ENCODE results near the gene MLX. TPM values are rescaled to one million over a fixed set of nuclear protein-coding genes. Genes with fewer than 3 reads are reported as not detected.
A peak's percentile ranks its signal among the peaks of the same experiment; 100 is the strongest.

MLX gene
- total RNA-seq, 1 donor from 2014 or later = 62.5 TPM

- Mint-ChIP-seq H3K27ac (ENCODE audit: unreplicated experiment) (peak overlapping the region; percentile 92), H3K27me3 (ENCODE audit: unreplicated experiment) (peaks cover 9% of the 10 kb centered on the region), H3K4me3 (ENCODE audit: unreplicated experiment) (peak overlapping the region; percentile 95), H3K9me3 (ENCODE audit: unreplicated experiment) (peaks cover 6% of the 10 kb centered on the region), H3K36me3 (ENCODE audit: unreplicated experiment) (no peaks in the 10 kb centered on the region), H3K4me1 (ENCODE audit: low read depth, unreplicated experiment) (peaks cover 10% of the 10 kb centered on the region)
- DNase-seq = peak; percentile 35
- no peak for TF ChIP-seq CTCF (IDR thresholded peaks at IDR 0.05; ENCODE audit: partially characterized antibody, unreplicated experiment)
Observed at GRCh38 chr17:42562388-42563142, 4.3 kb upstream of the MLX start.

- Mint-ChIP-seq H3K27me3 (ENCODE audit: unreplicated experiment) (peaks cover 12% of the 10 kb centered on the region), H3K36me3 (ENCODE audit: unreplicated experiment) (no peaks in the 10 kb centered on the region), H3K27ac (ENCODE audit: unreplicated experiment) (peak overlapping the region; percentile 8), H3K4me3 (ENCODE audit: unreplicated experiment) (peak overlapping the region; percentile 95), H3K9me3 (ENCODE audit: unreplicated experiment) (peaks cover 6% of the 10 kb centered on the region), H3K4me1 (ENCODE audit: low read depth, unreplicated experiment) (peaks cover 13% of the 10 kb centered on the region)
- no peak for DNase-seq
- no peak for TF ChIP-seq CTCF (IDR thresholded peaks at IDR 0.05; ENCODE audit: partially characterized antibody, unreplicated experiment)
Observed at GRCh38 chr17:42563143-42563509, 3.8 kb upstream of the MLX start.

- Mint-ChIP-seq H3K27ac (ENCODE audit: unreplicated experiment) (no peak overlapping the region), H3K27me3 (ENCODE audit: unreplicated experiment) (peaks cover 12% of the 10 kb centered on the region), H3K4me1 (ENCODE audit: low read depth, unreplicated experiment) (peaks cover 13% of the 10 kb centered on the region), H3K36me3 (ENCODE audit: unreplicated experiment) (no peaks in the 10 kb centered on the region), H3K4me3 (ENCODE audit: unreplicated experiment) (peak overlapping the region; percentile 68), H3K9me3 (ENCODE audit: unreplicated experiment) (peaks cover 6% of the 10 kb centered on the region)
- DNase-seq = no peak
- TF ChIP-seq CTCF (IDR thresholded peaks at IDR 0.05; ENCODE audit: partially characterized antibody, unreplicated experiment) = no peak
Observed at GRCh38 chr17:42563543-42563942, 3.4 kb upstream of the MLX start.

GRCh38 chr17:42563950-42564349 is 3.0 kb upstream of the MLX start:
- no peak overlapping the region for H3K27ac Mint-ChIP-seq (ENCODE audit: unreplicated experiment)
- no peak for TF ChIP-seq CTCF (IDR thresholded peaks at IDR 0.05; ENCODE audit: partially characterized antibody, unreplicated experiment)
- H3K36me3 Mint-ChIP-seq (ENCODE audit: unreplicated experiment) = no peaks in the 10 kb centered on the region
- H3K9me3 Mint-ChIP-seq (ENCODE audit: unreplicated experiment) = peaks cover 10% of the 10 kb centered on the region
- peak overlapping the region; percentile 68 for H3K4me3 Mint-ChIP-seq (ENCODE audit: unreplicated experiment)
- H3K27me3 Mint-ChIP-seq (ENCODE audit: unreplicated experiment) = peaks cover 12% of the 10 kb centered on the region
- peaks cover 13% of the 10 kb centered on the region for H3K4me1 Mint-ChIP-seq (ENCODE audit: low read depth, unreplicated experiment)
- no peak for DNase-seq

- Mint-ChIP-seq H3K4me1 (ENCODE audit: low read depth, unreplicated experiment) (peaks cover 10% of the 10 kb centered on the region), H3K4me3 (ENCODE audit: unreplicated experiment) (no peak overlapping the region), H3K9me3 (ENCODE audit: unreplicated experiment) (peaks cover 8% of the 10 kb centered on the region), H3K36me3 (ENCODE audit: unreplicated experiment) (no peaks in the 10 kb centered on the region), H3K27me3 (ENCODE audit: unreplicated experiment) (peaks cover 12% of the 10 kb centered on the region), H3K27ac (ENCODE audit: unreplicated experiment) (no peak overlapping the region)
- no peak for DNase-seq
- TF ChIP-seq CTCF (IDR thresholded peaks at IDR 0.05; ENCODE audit: partially characterized antibody, unreplicated experiment) = no peak
Observed at GRCh38 chr17:42564815-42565522, 1.9 kb upstream of the MLX start.

Data from glutamatergic neuron (in vitro differentiated cells).